ENCODE results near the gene ADH1C.
"Not testable (repeated sequence)": the region's sequence is repeated elsewhere in the genome, so short reads cannot be mapped to it uniquely, and the experiment has no call there.

ADH1C gene

DNA sequence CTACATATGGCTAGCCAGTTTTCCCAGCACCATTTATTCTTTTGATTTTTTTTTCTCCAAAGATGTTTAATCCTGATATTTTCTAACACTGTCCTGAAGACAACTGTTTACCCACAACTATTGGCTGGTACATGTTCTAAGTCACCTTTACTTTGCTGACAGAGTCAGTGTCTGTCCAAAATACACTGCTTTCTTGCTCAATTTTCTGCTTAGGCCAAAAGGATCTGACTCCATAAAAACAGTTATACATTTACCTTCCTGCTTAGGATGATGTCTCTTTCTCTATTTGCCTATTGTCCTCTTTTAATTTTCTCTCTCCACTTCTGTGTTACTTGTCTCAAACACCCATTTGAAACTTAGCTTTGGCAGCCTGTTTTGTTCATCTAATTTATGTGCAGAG lies 3.2 kb downstream of the ADH1C start:
- no peak overlapping the region for H3K27ac Mint-ChIP-seq (ENCODE audit: low read depth)
- DNase-seq (ENCODE audit: low spot score in 2 of 2) (no peak), ATAC-seq (replicated peaks; ENCODE audit: extremely low read depth, poor library complexity, severe bottlenecking) (no peak)
- peaks cover 15% of the 10 kb centered on the region for H3K27me3 Mint-ChIP-seq
- H3K4me3 Mint-ChIP-seq, result no peak overlapping the region
- peaks cover 5% of the 10 kb centered on the region for H3K9me3 Mint-ChIP-seq
- no peaks in the 10 kb centered on the region for H3K4me1 Mint-ChIP-seq
- no peaks in the 10 kb centered on the region for H3K36me3 Mint-ChIP-seq (ENCODE audit: insufficient read depth)

DNA sequence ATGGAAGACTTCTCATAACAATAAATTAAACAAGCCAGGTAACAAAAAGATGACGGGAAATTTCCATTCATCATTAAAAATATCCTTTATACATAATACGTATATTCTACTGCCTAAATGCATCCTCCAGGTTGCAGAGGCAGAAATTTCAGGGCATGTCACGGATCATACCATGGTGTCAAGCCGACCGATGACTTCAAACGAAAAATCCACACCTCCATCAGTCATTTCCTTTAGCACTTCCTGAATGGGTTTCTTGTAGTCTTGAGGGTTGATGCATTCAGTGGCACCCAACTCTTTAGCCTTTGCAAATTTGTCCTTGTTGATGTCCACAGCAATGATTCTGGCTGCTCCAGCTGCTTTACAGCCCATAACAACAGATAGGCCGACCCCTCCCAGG lies 9.9 kb downstream of the ADH1C start:
- not testable (repeated sequence) for H3K27me3 Mint-ChIP-seq; H3K9me3 Mint-ChIP-seq; H3K4me1 Mint-ChIP-seq; H3K27ac Mint-ChIP-seq (ENCODE audit: low read depth); DNase-seq (ENCODE audit: low spot score in 2 of 2); ATAC-seq (replicated peaks; ENCODE audit: extremely low read depth, poor library complexity, severe bottlenecking); H3K4me3 Mint-ChIP-seq; H3K36me3 Mint-ChIP-seq (ENCODE audit: insufficient read depth)

DNA sequence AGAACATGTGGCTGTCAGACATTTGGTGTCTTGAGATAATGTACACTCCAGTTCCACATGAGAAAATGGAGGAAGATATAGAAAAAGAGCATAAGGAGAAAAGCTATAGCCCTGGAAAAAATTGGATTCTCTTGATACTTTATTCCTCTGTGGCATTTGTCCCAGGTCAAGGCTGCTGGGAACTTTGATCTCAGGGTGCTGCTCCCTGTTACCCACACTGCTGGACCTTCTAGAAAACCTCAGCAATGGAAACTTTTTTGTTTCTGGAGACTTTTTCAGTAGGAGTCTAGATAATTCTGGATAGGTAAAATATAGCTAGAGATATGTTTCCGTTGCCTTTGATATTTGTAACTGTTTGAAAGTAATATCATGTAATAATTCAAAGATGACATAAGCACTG lies 11.1 kb downstream of the ADH1C start:
- ATAC-seq (replicated peaks; ENCODE audit: extremely low read depth, poor library complexity, severe bottlenecking), result no peak
- H3K27ac Mint-ChIP-seq (ENCODE audit: low read depth), result no peak overlapping the region
- no peaks in the 10 kb centered on the region for H3K9me3 Mint-ChIP-seq
- H3K4me1 Mint-ChIP-seq, result no peaks in the 10 kb centered on the region
- no peaks in the 10 kb centered on the region for H3K36me3 Mint-ChIP-seq (ENCODE audit: insufficient read depth)
- no peak for DNase-seq (ENCODE audit: low spot score in 2 of 2)
- peaks cover 16% of the 10 kb centered on the region for H3K27me3 Mint-ChIP-seq
- H3K4me3 Mint-ChIP-seq, result no peak overlapping the region

DNA sequence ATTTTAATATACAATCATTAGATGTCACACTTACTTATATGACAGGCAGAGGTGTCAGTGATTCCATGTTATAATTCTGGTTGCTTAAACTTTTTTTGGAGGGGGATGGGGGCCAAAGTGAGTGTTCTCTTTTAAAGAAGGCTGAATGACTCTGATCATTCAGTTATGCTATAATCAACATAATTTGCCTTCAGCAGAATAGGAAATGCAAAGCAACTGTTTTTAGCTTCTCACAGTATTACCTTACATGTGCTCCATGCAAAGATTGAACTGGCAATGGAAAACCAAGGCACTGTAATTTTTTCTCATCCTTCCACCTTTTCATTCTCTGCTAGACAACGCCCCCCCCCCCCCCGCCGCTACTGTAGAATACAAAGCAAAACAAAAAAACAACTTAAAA lies 13.4 kb downstream of the ADH1C start:
- H3K27ac Mint-ChIP-seq (ENCODE audit: low read depth), result no peak overlapping the region
- peaks cover 21% of the 10 kb centered on the region for H3K27me3 Mint-ChIP-seq
- no peak for DNase-seq (ENCODE audit: low spot score in 2 of 2)
- H3K4me1 Mint-ChIP-seq, result no peaks in the 10 kb centered on the region
- ATAC-seq (replicated peaks; ENCODE audit: extremely low read depth, poor library complexity, severe bottlenecking), result no peak
- H3K9me3 Mint-ChIP-seq, result no peaks in the 10 kb centered on the region
- no peak overlapping the region for H3K4me3 Mint-ChIP-seq
- H3K36me3 Mint-ChIP-seq (ENCODE audit: insufficient read depth), result no peaks in the 10 kb centered on the region

DNA sequence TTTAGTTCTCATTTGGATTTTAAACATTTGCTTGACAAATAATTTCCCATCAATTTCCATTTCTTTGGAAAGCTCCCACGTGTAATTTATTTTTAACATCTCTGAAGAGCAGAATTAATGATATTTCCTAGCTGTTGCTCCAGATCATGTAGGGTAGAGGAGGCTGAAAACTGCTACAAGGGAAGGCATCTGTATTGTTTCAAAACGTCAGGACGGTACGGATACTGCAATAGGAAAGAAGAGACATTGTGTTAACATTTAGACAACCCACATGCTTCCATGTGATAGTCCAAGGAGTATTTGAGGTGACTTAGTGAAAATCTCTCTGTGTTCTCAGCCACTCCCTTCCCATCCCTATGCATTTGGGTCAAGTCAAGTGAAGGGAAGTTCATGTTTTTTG lies 16.0 kb downstream of the ADH1C start:
- no peak overlapping the region for H3K4me3 Mint-ChIP-seq
- ATAC-seq (replicated peaks; ENCODE audit: extremely low read depth, poor library complexity, severe bottlenecking) (no peak), DNase-seq (ENCODE audit: low spot score in 2 of 2) (no peak)
- peaks cover 21% of the 10 kb centered on the region for H3K27me3 Mint-ChIP-seq
- H3K9me3 Mint-ChIP-seq, result no peaks in the 10 kb centered on the region
- no peaks in the 10 kb centered on the region for H3K36me3 Mint-ChIP-seq (ENCODE audit: insufficient read depth)
- H3K27ac Mint-ChIP-seq (ENCODE audit: low read depth), result no peak overlapping the region
- no peaks in the 10 kb centered on the region for H3K4me1 Mint-ChIP-seq

DNA sequence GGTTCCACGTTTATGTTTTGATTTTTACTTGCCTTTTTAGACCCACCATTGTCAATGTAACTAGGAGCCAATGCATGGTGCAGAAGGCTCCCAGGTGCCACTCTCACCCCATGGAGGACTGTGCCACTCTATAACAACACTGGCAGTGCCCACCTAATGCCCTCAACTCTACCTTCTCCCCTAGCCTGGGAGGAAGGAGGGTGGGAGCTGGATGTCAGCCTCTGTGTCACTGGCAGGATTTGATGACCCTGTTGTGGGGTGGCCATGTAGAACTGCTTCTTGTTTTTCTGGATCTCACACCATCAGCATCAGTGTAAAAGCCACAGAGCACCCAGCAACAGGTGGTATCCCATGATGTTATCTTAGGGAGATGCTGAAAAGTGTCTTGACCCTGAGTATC lies 17.7 kb downstream of the ADH1C start:
- Mint-ChIP-seq H3K27ac (ENCODE audit: low read depth) (no peak overlapping the region), H3K36me3 (ENCODE audit: insufficient read depth) (no peaks in the 10 kb centered on the region), H3K4me1 (no peaks in the 10 kb centered on the region), H3K9me3 (no peaks in the 10 kb centered on the region), H3K4me3 (no peak overlapping the region), H3K27me3 (peaks cover 13% of the 10 kb centered on the region)
- DNase-seq (ENCODE audit: low spot score in 2 of 2) (no peak), ATAC-seq (replicated peaks; ENCODE audit: extremely low read depth, poor library complexity, severe bottlenecking) (no peak)

DNA sequence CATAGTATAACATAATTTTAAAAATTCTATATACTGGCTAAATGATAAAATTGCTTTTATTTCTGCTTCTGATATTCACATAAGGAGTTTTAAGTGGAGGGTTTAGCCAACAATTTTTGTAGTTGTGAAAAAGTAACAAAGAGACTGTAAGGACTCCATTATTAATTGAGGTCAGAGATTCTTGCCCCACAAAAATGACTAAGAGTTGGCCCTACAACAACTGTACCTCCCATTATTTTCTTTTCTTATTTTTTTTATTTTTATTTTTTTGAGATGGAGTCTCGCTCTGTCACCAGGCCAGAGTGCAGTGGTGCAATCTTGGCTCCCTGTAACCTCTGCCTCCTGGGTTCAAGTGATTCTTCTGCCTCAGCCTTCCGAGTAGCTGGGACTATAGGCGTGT lies 21.9 kb downstream of the ADH1C start:
- ATAC-seq (replicated peaks; ENCODE audit: extremely low read depth, poor library complexity, severe bottlenecking) (no peak), DNase-seq (ENCODE audit: low spot score in 2 of 2) (no peak)
- no peaks in the 10 kb centered on the region for H3K9me3 Mint-ChIP-seq
- H3K4me1 Mint-ChIP-seq, result no peaks in the 10 kb centered on the region
- H3K4me3 Mint-ChIP-seq, result no peak overlapping the region
- H3K36me3 Mint-ChIP-seq (ENCODE audit: insufficient read depth), result no peaks in the 10 kb centered on the region
- H3K27ac Mint-ChIP-seq (ENCODE audit: low read depth), result no peak overlapping the region
- H3K27me3 Mint-ChIP-seq, result no peaks in the 10 kb centered on the region

DNA sequence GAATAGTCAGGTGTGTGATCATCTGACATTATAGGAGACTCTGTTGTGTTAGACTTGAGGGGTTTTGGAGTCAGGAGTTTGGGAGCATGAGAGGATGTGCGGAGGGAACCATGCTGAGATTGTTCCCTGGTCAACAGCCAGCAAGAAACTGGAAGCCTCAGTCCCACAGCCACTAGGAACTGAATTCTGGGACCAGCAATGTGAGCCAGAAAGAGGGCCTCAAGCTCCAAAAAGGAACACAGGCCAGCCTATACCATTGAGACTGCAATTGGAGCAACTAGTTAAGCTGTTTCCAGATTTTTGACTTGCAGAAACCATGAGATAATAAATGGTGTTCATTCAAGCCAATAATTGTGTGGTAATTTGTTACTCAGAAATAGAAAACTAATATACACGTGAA lies 22.7 kb downstream of the ADH1C start:
- ATAC-seq (replicated peaks; ENCODE audit: extremely low read depth, poor library complexity, severe bottlenecking) (no peak), DNase-seq (ENCODE audit: low spot score in 2 of 2) (no peak)
- H3K36me3 Mint-ChIP-seq (ENCODE audit: insufficient read depth), result no peaks in the 10 kb centered on the region
- H3K27me3 Mint-ChIP-seq, result no peaks in the 10 kb centered on the region
- no peaks in the 10 kb centered on the region for H3K9me3 Mint-ChIP-seq
- H3K27ac Mint-ChIP-seq (ENCODE audit: low read depth), result no peak overlapping the region
- H3K4me3 Mint-ChIP-seq, result no peak overlapping the region
- no peaks in the 10 kb centered on the region for H3K4me1 Mint-ChIP-seq

DNA sequence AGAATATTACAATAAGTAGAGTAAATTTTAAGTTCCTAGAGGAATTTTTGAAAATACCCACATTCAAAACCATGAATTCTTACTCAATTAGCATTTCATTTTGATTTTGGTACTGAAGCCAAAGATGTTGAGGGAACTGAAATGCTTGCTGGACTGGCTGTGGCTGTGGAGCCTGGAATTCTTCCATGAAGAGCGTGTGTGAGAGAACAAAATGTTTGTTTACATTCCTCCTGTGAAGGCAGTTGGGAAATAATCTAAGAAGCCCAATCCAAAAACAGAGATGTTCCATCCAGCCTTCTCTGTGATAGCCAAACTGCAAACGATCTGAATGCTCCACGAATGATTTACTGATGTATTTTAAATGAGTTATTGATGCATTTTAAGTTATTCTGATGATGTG lies 27.6 kb downstream of the ADH1C start:
- ATAC-seq (replicated peaks; ENCODE audit: extremely low read depth, poor library complexity, severe bottlenecking), result no peak
- DNase-seq (ENCODE audit: low spot score in 2 of 2), result no peak
- Mint-ChIP-seq H3K27ac (ENCODE audit: low read depth) (no peak overlapping the region), H3K27me3 (no peaks in the 10 kb centered on the region), H3K4me1 (no peaks in the 10 kb centered on the region), H3K4me3 (no peak overlapping the region), H3K36me3 (ENCODE audit: insufficient read depth) (no peaks in the 10 kb centered on the region), H3K9me3 (no peaks in the 10 kb centered on the region)

DNA sequence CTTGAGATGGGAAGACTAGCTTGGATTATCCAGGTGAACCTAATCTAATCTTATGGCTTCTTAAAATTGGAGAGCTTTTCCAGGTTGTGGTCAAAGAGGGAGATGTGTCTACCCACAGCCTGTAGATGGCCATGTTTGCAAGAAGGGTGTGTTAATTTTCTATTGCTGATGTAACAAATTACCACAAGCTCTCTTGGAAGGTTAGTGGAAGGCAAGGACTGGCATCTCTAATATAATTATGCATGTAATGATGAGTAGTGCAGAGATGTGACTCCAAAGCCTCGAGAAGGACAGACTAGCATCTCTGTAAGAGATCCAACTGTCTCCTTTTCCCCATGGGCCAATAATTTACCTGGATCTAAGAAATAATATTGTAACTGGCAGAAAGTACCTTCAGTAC lies 28.2 kb downstream of the ADH1C start:
- Mint-ChIP-seq H3K27me3 (no peaks in the 10 kb centered on the region), H3K4me1 (no peaks in the 10 kb centered on the region), H3K9me3 (no peaks in the 10 kb centered on the region), H3K36me3 (ENCODE audit: insufficient read depth) (no peaks in the 10 kb centered on the region), H3K4me3 (no peak overlapping the region), H3K27ac (ENCODE audit: low read depth) (no peak overlapping the region)
- ATAC-seq (replicated peaks; ENCODE audit: extremely low read depth, poor library complexity, severe bottlenecking) (no peak), DNase-seq (ENCODE audit: low spot score in 2 of 2) (no peak)

DNA sequence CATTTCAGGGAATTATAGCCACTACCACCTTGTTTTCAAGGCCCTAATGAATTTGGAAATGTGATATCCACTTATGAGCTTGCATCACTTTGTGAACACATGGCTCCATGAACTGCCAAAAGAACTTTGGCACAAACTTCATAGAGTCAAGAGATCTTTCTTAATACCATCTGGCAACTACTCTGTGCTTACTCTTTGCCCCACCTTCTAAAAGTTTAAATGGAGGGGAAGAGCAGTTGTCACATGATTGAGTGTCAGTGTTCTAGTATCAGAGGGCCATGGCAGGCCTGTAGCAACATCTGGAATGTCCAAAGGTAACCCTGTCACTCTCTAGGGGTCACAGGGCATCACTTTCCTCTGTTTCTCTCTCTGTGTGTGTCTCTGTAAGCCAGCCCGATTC lies 28.8 kb downstream of the ADH1C start:
- ATAC-seq (replicated peaks; ENCODE audit: extremely low read depth, poor library complexity, severe bottlenecking) (no peak), DNase-seq (ENCODE audit: low spot score in 2 of 2) (no peak)
- Mint-ChIP-seq H3K4me1 (no peaks in the 10 kb centered on the region), H3K27me3 (no peaks in the 10 kb centered on the region), H3K9me3 (no peaks in the 10 kb centered on the region), H3K4me3 (no peak overlapping the region), H3K36me3 (ENCODE audit: insufficient read depth) (no peaks in the 10 kb centered on the region), H3K27ac (ENCODE audit: low read depth) (no peak overlapping the region)

DNA sequence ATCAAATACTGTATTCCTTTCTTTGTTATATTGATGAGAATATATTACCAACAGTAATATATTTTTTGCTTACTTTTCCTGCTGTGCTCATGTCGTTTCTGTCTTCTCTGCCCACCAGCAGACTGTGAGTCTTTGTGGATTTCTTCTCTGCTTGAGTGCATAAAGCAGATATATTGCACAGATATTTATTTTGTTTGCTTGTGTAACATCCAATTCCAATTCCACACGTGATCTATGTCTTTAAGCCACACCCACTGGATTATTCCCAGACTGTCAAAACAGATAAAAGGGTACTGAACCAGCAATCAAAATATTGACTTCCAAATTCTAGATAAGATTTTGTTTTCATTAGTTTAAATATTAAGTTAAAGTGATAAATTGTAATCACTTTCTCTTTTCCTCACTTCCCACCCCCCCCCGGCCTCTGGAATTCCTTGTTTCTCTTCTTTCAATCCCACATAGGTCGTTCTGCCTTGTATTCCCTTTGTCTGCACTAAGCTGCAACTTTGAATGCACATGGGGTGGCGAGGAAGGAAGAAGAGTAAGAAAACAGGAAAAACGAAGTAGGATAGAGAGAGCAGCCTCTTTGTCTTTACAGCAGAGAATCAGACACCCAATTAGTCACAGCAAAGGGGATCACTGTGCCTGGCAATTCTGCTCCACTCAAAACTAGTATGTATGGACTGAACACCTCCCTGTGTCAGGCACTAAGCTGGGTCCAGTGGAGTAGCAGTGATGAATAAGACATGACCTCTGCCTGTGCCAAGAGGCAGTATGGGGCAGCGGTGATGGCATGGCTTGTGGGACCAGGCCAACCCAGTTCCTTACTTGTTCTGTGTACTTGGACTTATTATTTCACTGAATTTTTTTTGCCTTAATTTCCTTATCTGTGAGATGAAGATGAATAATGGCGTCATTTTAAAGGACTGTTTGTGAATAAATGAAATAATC lies 31.0 kb downstream of the ADH1C start, which contains the start of gene ADH1B:
Gene ADH1B (minus strand): TSS at position 161 of the 951 bp plus-strand sequence. CDS start 70 bp downstream, at position 91.
- H3K27me3 Mint-ChIP-seq, result no peaks in the 10 kb centered on the region
- DNase-seq (ENCODE audit: low spot score in 2 of 2), result no peak
- no peak for ATAC-seq (replicated peaks; ENCODE audit: extremely low read depth, poor library complexity, severe bottlenecking)
- no peak within 1 kb of the TSS for H3K4me3 Mint-ChIP-seq
- H3K36me3 Mint-ChIP-seq (ENCODE audit: insufficient read depth), result no peaks in the 10 kb centered on the region
- no peaks in the 10 kb centered on the region for H3K4me1 Mint-ChIP-seq
- H3K9me3 Mint-ChIP-seq, result no peaks in the 10 kb centered on the region
- H3K27ac Mint-ChIP-seq (ENCODE audit: low read depth), result no peak within 1 kb of the TSS

DNA sequence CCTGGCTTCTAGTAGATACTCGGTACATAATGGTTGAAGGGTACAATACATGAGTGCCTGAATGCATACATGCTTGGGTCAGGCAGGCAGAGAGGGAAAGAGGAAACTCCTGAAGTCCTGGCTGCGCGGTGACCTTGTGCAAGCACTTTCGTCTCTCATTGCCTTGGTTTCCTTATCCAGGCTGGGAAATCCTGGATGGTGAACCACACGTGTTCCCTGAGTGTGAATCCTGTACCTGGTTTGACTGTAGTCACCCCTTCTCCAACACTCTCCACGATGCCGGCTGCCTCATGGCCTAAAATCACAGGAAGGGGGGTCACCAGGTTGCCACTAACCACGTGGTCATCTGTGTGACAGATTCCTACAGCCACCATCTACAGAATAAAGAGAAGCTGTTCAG lies 34.7 kb downstream of the ADH1C start:
- not testable (repeated sequence) for H3K27ac Mint-ChIP-seq (ENCODE audit: low read depth); H3K27me3 Mint-ChIP-seq; H3K36me3 Mint-ChIP-seq (ENCODE audit: insufficient read depth); ATAC-seq (replicated peaks; ENCODE audit: extremely low read depth, poor library complexity, severe bottlenecking); H3K4me3 Mint-ChIP-seq; H3K9me3 Mint-ChIP-seq; H3K4me1 Mint-ChIP-seq; DNase-seq (ENCODE audit: low spot score in 2 of 2)

Measured in central memory CD8-positive, alpha-beta T cell (primary cell).